A549 (cell line): ENCODE results near the gene C2orf68.

Source experiments
- CTCF ChIP-seq: fragments of >200 bp; sonication (Bioruptor Twin); formaldehyde crosslinking; IDR thresholded peaks from 3 replicates; pipeline ENCODE4 v1.5.1; 2016
- EP300 ChIP-seq, 2 experiments: fragments of >200 bp; sonication (Bioruptor Twin); formaldehyde crosslinking; IDR thresholded peaks; 2 replicates in 1 of 2; 3 replicates in 1 of 2; pipeline ENCODE4 v1.6.1; 2016 to 2017
- RAD21 ChIP-seq, 2 experiments: fragments of >200 bp in 1 of 2; sonication (Bioruptor Twin) in 1 of 2; formaldehyde crosslinking in 1 of 2; IDR thresholded peaks in 1 of 2; conservative IDR thresholded peaks in 1 of 2; 2 replicates in 1 of 2; 3 replicates in 1 of 2; pipeline ENCODE4 v1.6.1; 2012 to 2018; ENCODE audit warnings: inconsistent platforms in 1 of 2
- SMC3 ChIP-seq: fragments of >200 bp; sonication (Bioruptor Twin); formaldehyde crosslinking; IDR thresholded peaks from 3 replicates; pipeline ENCODE4 v1.6.1; 2018; ENCODE audit warnings: inconsistent platforms

GRCh38 chr2:85652056-85652455, 40.2 kb upstream of the C2orf68 start:
- TF ChIP-seq EP300 (IDR thresholded peaks at IDR 0.05): no peak
- no peak for TF ChIP-seq SMC3
- no peak for TF ChIP-seq CTCF
- no peak for TF ChIP-seq RAD21 (conservative IDR thresholded peaks at IDR 0.05 in 1 of 2, IDR thresholded peaks at IDR 0.05 in 1 of 2)
